Astrocyte (in vitro differentiated cells and primary cell): ENCODE measurements around the gene UBD. TPM values are rescaled to one million over a fixed set of nuclear protein-coding genes. Genes with fewer than 3 reads are reported as not detected.

ENCODE experiments used
- DNase-seq: peaks from one replicate; pipeline ENCODE4 v3.0.0-alpha.2; 2010; ENCODE audit warnings: low read depth
- FAIRE-seq: peaks from 2 replicates; lab custom pipeline; 2011; peaks lifted over from hg19 to GRCh38; lab: Jason Lieb, UNC
- H2AFZ ChIP-seq: 2 replicates; pipeline ENCODE4 v1.6.0; 2012; ENCODE audit warnings: low read depth, low read length, inconsistent platforms
- H3K27ac ChIP-seq: 2 replicates; pipeline ENCODE4 v1.5.1; 2011; ENCODE audit warnings: low read depth, low read length, inconsistent platforms
- H3K27me3 ChIP-seq: 2 replicates; pipeline ENCODE4 v1.6.0; 2011; ENCODE audit warnings: low read length, inconsistent platforms; ENCODE audit not compliant: insufficient read depth
- H3K36me3 ChIP-seq: 2 replicates; pipeline ENCODE4 v1.5.1; 2011; ENCODE audit warnings: low read length, inconsistent platforms; ENCODE audit not compliant: insufficient read depth
- H3K4me1 ChIP-seq: 2 replicates; pipeline ENCODE4 v1.5.1; 2011; ENCODE audit warnings: low read length, inconsistent platforms; ENCODE audit not compliant: insufficient read depth
- H3K4me2 ChIP-seq: 2 replicates; pipeline ENCODE4 v1.6.0; 2012; ENCODE audit warnings: low read length, inconsistent platforms
- H3K4me3 ChIP-seq: 2 replicates; pipeline ENCODE4 v1.5.1; 2011; ENCODE audit warnings: low read depth, mild to moderate bottlenecking, low read length, inconsistent platforms; ENCODE audit not compliant: insufficient read depth
- H3K79me2 ChIP-seq: 2 replicates; pipeline ENCODE4 v1.6.0; 2012; ENCODE audit warnings: mild to moderate bottlenecking, low read length, inconsistent platforms; ENCODE audit not compliant: insufficient read depth
- H3K9ac ChIP-seq: 2 replicates; pipeline ENCODE4 v1.6.0; 2012; ENCODE audit warnings: mild to moderate bottlenecking, low read length, inconsistent platforms
- H3K9me3 ChIP-seq: 2 replicates; pipeline ENCODE4 v1.5.1; 2012; ENCODE audit warnings: low read depth, mild to moderate bottlenecking, low read length, inconsistent platforms; ENCODE audit not compliant: insufficient read depth
- H4K20me1 ChIP-seq: 2 replicates; pipeline ENCODE4 v1.6.0; 2012; ENCODE audit warnings: low read length, inconsistent platforms; ENCODE audit not compliant: insufficient read depth
- H3K27ac Mint-ChIP-seq: one replicate; pipeline ENCODE4 v1.8.0; 2021; ENCODE audit warnings: mild to moderate bottlenecking, mixed read lengths; ENCODE audit not compliant: unreplicated experiment
- H3K27me3 Mint-ChIP-seq: one replicate; pipeline ENCODE4 v1.8.0; 2021; ENCODE audit warnings: low read depth, mixed read lengths; ENCODE audit not compliant: unreplicated experiment
- H3K36me3 Mint-ChIP-seq: one replicate; pipeline ENCODE4 v1.8.0; 2021; ENCODE audit warnings: low read depth, mixed read lengths; ENCODE audit not compliant: unreplicated experiment
- H3K4me1 Mint-ChIP-seq: one replicate; pipeline ENCODE4 v1.8.0; 2021; ENCODE audit warnings: low read depth, mixed read lengths; ENCODE audit not compliant: unreplicated experiment
- H3K4me3 Mint-ChIP-seq: one replicate; pipeline ENCODE4 v1.8.0; 2021; ENCODE audit warnings: mild to moderate bottlenecking, moderate library complexity, mixed read lengths; ENCODE audit not compliant: unreplicated experiment
- H3K9me3 Mint-ChIP-seq: one replicate; pipeline ENCODE4 v1.8.0; 2021; ENCODE audit warnings: mild to moderate bottlenecking, mixed read lengths; ENCODE audit not compliant: unreplicated experiment
- EZH2 ChIP-seq: IDR thresholded peaks from 2 replicates; pipeline ENCODE4 v1.6.1; 2012; ENCODE audit warnings: mild to moderate bottlenecking, low read length, inconsistent platforms; ENCODE audit not compliant: insufficient read depth
- total RNA-seq: library from RNA; stranded (reverse); gene quantifications from 2 replicates; pipeline ENCODE4 v1.2.1, GENCODE V29; 2021
- TF ChIP-seq, protein P1 (sequence below): IDR thresholded peaks from 2 replicates; pipeline ENCODE4 v1.5.1; 2011; ENCODE audit warnings: low read depth, mild to moderate bottlenecking, inconsistent platforms, low read length, moderate library complexity; ENCODE audit not compliant: insufficient read depth

The UBD gene
- total RNA-seq, 1 donor from 2014 or later = 9.9 TPM

DNA sequence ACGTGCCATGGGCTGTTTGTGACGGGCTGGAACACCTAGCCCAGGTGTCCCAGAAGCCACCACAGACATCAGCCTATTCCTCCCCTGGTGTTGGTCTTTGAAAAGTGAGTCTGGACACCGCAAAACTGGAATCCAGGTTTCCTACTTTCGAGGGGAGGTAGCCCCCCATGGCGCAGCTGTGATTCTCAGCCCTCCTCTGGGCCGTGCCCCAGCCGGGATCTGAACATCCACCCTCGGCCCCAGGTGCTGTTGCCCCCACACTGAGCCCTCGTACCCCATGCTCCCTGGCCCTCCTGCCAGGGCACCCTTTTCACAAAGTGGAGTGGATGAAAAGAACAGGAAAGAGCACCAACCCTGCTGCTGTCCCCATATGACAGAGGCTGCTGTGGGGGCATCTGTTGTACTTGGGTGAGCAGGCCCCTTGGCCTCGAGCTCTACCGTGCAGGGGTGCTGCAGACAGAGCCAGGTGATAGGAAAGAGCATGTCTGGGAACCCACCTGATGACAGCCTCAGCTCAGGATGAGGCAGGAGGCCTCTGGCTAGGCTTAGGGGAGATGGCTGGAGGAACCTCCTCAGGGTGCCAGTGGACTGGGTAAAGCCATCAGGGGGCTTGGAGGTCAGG, 53.0 kb downstream of the UBD start:
- H3K36me3 ChIP-seq = no peaks in the 10 kb centered on the region
- H3K79me2 ChIP-seq = no peaks in the 10 kb centered on the region
- peaks cover 20% of the 10 kb centered on the region for H3K4me1 Mint-ChIP-seq
- H3K9me3 ChIP-seq = peaks cover 6% of the 10 kb centered on the region
- H3K4me3 Mint-ChIP-seq = no peak overlapping the region
- H3K27me3 ChIP-seq = no peaks in the 10 kb centered on the region
- peaks cover 10% of the 10 kb centered on the region for H3K27me3 Mint-ChIP-seq
- H3K4me2 ChIP-seq = no peak overlapping the region
- H3K27ac Mint-ChIP-seq = no peak overlapping the region
- no peak for DNase-seq
- H3K36me3 Mint-ChIP-seq = peaks cover 2% of the 10 kb centered on the region
- no peak overlapping the region for H3K27ac ChIP-seq
- no peak overlapping the region for H2AFZ ChIP-seq
- no peaks in the 10 kb centered on the region for H4K20me1 ChIP-seq
- H3K4me3 ChIP-seq = no peak overlapping the region
- no peak for TF ChIP-seq EZH2
- TF ChIP-seq, protein P1, sequence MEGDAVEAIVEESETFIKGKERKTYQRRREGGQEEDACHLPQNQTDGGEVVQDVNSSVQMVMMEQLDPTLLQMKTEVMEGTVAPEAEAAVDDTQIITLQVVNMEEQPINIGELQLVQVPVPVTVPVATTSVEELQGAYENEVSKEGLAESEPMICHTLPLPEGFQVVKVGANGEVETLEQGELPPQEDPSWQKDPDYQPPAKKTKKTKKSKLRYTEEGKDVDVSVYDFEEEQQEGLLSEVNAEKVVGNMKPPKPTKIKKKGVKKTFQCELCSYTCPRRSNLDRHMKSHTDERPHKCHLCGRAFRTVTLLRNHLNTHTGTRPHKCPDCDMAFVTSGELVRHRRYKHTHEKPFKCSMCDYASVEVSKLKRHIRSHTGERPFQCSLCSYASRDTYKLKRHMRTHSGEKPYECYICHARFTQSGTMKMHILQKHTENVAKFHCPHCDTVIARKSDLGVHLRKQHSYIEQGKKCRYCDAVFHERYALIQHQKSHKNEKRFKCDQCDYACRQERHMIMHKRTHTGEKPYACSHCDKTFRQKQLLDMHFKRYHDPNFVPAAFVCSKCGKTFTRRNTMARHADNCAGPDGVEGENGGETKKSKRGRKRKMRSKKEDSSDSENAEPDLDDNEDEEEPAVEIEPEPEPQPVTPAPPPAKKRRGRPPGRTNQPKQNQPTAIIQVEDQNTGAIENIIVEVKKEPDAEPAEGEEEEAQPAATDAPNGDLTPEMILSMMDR = no peak
- H3K9me3 Mint-ChIP-seq = peaks cover 9% of the 10 kb centered on the region
- H3K9ac ChIP-seq = no peak overlapping the region
- H3K4me1 ChIP-seq = peaks cover 12% of the 10 kb centered on the region
- FAIRE-seq = no peak

DNA sequence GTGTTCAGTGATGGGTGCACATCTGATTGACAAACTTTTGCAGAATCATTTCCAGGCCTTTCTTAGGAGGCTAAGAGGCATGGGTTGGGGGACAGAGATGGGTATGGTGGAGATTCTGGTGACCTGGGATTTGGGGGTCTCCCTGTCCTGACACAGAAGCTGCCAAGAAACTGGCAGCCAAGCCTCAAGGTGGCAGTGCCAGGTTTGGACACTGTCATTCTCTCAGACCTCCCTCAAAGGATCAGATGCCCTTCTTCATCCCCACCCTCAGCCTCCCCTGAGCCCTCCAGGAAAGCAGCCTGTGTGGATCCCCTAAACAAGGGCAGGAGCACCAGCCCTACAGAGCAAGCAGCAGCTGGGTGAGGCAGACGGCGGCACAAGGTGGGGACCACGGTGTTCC, 53.7 kb downstream of the UBD start:
- Histone ChIP-seq H2AFZ (no peak overlapping the region), H3K4me1 (peaks cover 12% of the 10 kb centered on the region), H3K79me2 (no peaks in the 10 kb centered on the region), H3K9ac (no peak overlapping the region), H3K4me2 (no peak overlapping the region), H3K27ac (no peak overlapping the region), H4K20me1 (no peaks in the 10 kb centered on the region), H3K9me3 (peaks cover 6% of the 10 kb centered on the region), H3K27me3 (no peaks in the 10 kb centered on the region), H3K4me3 (no peak overlapping the region), H3K36me3 (no peaks in the 10 kb centered on the region)
- H3K4me3 Mint-ChIP-seq = no peak overlapping the region
- DNase-seq = no peak
- FAIRE-seq = no peak
- H3K4me1 Mint-ChIP-seq = peaks cover 18% of the 10 kb centered on the region
- peaks cover 10% of the 10 kb centered on the region for H3K27me3 Mint-ChIP-seq
- H3K27ac Mint-ChIP-seq = peak overlapping the region; percentile 58
- peaks cover 2% of the 10 kb centered on the region for H3K36me3 Mint-ChIP-seq
- peaks cover 9% of the 10 kb centered on the region for H3K9me3 Mint-ChIP-seq
- TF ChIP-seq, protein P1 = no peak
- TF ChIP-seq EZH2 = no peak

Other genes starting within 250 kb of the UBD start
- not detected in 2 replicates for gene OR5V1, start 190.9 kb downstream of the UBD start, total RNA-seq
- gene OR12D3, start 184.4 kb downstream of the UBD start, total RNA-seq = not detected in 2 replicates
- not detected in 2 replicates for gene OR12D2, start 164.1 kb downstream of the UBD start, total RNA-seq
- not detected in 2 replicates for gene OR12D1, start 144.8 kb downstream of the UBD start, total RNA-seq
- not detected in 2 replicates for gene OR10C1, start 120.4 kb downstream of the UBD start, total RNA-seq
- not detected in 2 replicates for gene OR11A1, start 102.7 kb downstream of the UBD start, total RNA-seq
- gene OR2H1, start 102.6 kb downstream of the UBD start, total RNA-seq = not detected in 2 replicates
- not detected in 2 replicates for gene MAS1L, start 71.8 kb downstream of the UBD start, total RNA-seq
- not detected in 2 replicates for gene OR2H2, start 25.4 kb upstream of the UBD start, total RNA-seq
- gene GABBR1, start 73.5 kb upstream of the UBD start, total RNA-seq = 61.4 and 66.3 TPM in 2 replicates
- not detected in 2 replicates for gene MOG, start 97.4 kb upstream of the UBD start, total RNA-seq
- gene ZFP57, start 121.4 kb upstream of the UBD start, total RNA-seq = 0.36 and 0.50 TPM in 2 replicates
- gene HLA-F, start 163.7 kb upstream of the UBD start, total RNA-seq = 6.0 and 7.4 TPM in 2 replicates